ENCODE results near the gene ANK2.

The ANK2 gene

GRCh38 chr4:113049421-113050370 is at the start of gene ANK2:
TSS of gene ANK2 (plus strand) at chr4:113049653. CDS start at chr4:113049729, 76 bp downstream.
- Histone ChIP-seq H4K20me1 (ENCODE audit: insufficient read depth) (no peaks in the 10 kb centered on the region), H3K4me2 (no peak within 1 kb of the TSS), H3K4me3 (IDR thresholded peaks at IDR 0.05; ENCODE audit: insufficient read depth, low read depth, low read length) (no peak within 1 kb of the TSS), H3K9ac (no peak within 1 kb of the TSS), H3K27me3 (ENCODE audit: insufficient read depth, low read depth) (no peaks in the 10 kb centered on the region), H3K4me1 (ENCODE audit: low read depth, poor library complexity, severe bottlenecking) (no peaks in the 10 kb centered on the region), H3K27ac (no peak within 1 kb of the TSS), H2AFZ (ENCODE audit: low read depth) (no peak within 1 kb of the TSS), H3K79me2 (ENCODE audit: insufficient read depth, low read depth) (no peaks in the 10 kb centered on the region), H3K36me3 (ENCODE audit: insufficient read depth) (no peaks in the 10 kb centered on the region)
- TF ChIP-seq, protein P1, sequence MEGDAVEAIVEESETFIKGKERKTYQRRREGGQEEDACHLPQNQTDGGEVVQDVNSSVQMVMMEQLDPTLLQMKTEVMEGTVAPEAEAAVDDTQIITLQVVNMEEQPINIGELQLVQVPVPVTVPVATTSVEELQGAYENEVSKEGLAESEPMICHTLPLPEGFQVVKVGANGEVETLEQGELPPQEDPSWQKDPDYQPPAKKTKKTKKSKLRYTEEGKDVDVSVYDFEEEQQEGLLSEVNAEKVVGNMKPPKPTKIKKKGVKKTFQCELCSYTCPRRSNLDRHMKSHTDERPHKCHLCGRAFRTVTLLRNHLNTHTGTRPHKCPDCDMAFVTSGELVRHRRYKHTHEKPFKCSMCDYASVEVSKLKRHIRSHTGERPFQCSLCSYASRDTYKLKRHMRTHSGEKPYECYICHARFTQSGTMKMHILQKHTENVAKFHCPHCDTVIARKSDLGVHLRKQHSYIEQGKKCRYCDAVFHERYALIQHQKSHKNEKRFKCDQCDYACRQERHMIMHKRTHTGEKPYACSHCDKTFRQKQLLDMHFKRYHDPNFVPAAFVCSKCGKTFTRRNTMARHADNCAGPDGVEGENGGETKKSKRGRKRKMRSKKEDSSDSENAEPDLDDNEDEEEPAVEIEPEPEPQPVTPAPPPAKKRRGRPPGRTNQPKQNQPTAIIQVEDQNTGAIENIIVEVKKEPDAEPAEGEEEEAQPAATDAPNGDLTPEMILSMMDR (conservative IDR thresholded peaks at IDR 0.05; ENCODE audit: low read depth, low read length) = no peak

DNA sequence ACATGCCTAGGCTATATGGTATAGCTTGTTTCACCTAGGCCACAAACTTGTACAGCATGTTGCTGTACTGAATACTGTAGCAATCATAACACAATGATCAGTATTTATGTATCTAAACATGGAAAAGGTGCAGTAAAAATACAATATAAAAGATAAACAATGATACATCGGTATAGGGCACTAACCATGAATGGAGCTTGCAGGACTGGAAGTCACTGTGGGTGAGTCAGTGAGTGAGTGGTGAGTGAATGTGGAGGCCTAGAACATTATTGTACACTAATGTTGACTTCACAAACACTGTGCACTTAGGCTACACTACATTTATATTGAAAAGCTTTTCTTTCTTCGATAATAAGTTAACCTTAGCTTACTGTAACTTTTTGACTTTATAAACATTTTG is 45.6 kb upstream of the ANK2 start:
- H3K4me3 ChIP-seq (IDR thresholded peaks at IDR 0.05; ENCODE audit: insufficient read depth, low read depth, low read length) = no peak overlapping the region
- no peak overlapping the region for H2AFZ ChIP-seq (ENCODE audit: low read depth)
- H4K20me1 ChIP-seq (ENCODE audit: insufficient read depth) = no peaks in the 10 kb centered on the region
- no peak overlapping the region for H3K9ac ChIP-seq
- no peaks in the 10 kb centered on the region for H3K4me1 ChIP-seq (ENCODE audit: low read depth, poor library complexity, severe bottlenecking)
- H3K4me2 ChIP-seq = no peak overlapping the region
- no peak overlapping the region for H3K27ac ChIP-seq
- H3K27me3 ChIP-seq (ENCODE audit: insufficient read depth, low read depth) = no peaks in the 10 kb centered on the region
- TF ChIP-seq, protein P1 (conservative IDR thresholded peaks at IDR 0.05; ENCODE audit: low read depth, low read length) = no peak
- no peaks in the 10 kb centered on the region for H3K36me3 ChIP-seq (ENCODE audit: insufficient read depth)
- no peaks in the 10 kb centered on the region for H3K79me2 ChIP-seq (ENCODE audit: insufficient read depth, low read depth)

DNA sequence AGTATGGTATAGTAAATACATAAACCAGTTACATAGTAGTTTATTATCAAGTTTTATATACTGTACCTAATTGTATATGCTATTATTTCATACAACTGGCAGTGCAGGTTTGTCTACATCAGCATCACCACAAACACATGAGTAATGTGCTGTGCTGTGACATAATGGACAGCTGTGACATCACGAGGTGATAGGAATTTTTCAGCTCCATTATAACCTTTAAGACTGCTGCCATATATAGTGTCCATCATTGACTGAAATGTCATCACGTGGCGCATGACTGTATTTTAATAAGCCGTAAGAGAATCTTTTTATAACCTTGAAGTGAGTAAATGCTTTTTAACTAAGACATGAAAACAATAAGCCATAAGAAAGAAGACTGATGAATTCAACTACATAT is 44.8 kb upstream of the ANK2 start:
- no peaks in the 10 kb centered on the region for H3K27me3 ChIP-seq (ENCODE audit: insufficient read depth, low read depth)
- H3K79me2 ChIP-seq (ENCODE audit: insufficient read depth, low read depth) = no peaks in the 10 kb centered on the region
- H3K27ac ChIP-seq = no peak overlapping the region
- no peak overlapping the region for H3K4me3 ChIP-seq (IDR thresholded peaks at IDR 0.05; ENCODE audit: insufficient read depth, low read depth, low read length)
- no peaks in the 10 kb centered on the region for H3K4me1 ChIP-seq (ENCODE audit: low read depth, poor library complexity, severe bottlenecking)
- no peaks in the 10 kb centered on the region for H4K20me1 ChIP-seq (ENCODE audit: insufficient read depth)
- H3K9ac ChIP-seq = no peak overlapping the region
- H3K36me3 ChIP-seq (ENCODE audit: insufficient read depth) = no peaks in the 10 kb centered on the region
- H2AFZ ChIP-seq (ENCODE audit: low read depth) = no peak overlapping the region
- TF ChIP-seq, protein P1 (conservative IDR thresholded peaks at IDR 0.05; ENCODE audit: low read depth, low read length) = no peak
- H3K4me2 ChIP-seq = no peak overlapping the region

DNA sequence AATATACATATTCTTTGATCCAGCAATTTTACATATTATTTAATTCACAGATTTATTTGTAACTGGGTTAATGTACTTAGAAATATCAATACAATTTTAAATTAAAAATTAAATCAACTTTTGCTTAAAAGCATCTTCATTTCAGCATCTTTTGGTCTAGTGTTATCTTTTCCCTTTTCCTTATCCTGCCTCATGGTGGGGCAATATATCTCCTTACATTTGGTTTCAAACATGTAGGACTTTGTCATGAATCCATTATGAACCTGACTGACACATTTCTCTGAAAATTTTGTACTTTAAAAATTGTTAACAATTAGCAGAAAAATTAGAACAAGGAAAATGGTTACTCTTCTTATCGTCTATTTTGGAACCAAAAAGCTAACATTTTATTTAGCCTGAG is 42.8 kb upstream of the ANK2 start:
- no peaks in the 10 kb centered on the region for H4K20me1 ChIP-seq (ENCODE audit: insufficient read depth)
- no peak overlapping the region for H3K27ac ChIP-seq
- H3K9ac ChIP-seq = no peak overlapping the region
- no peak overlapping the region for H3K4me3 ChIP-seq (IDR thresholded peaks at IDR 0.05; ENCODE audit: insufficient read depth, low read depth, low read length)
- no peak overlapping the region for H2AFZ ChIP-seq (ENCODE audit: low read depth)
- no peaks in the 10 kb centered on the region for H3K4me1 ChIP-seq (ENCODE audit: low read depth, poor library complexity, severe bottlenecking)
- H3K79me2 ChIP-seq (ENCODE audit: insufficient read depth, low read depth) = no peaks in the 10 kb centered on the region
- TF ChIP-seq, protein P1 (conservative IDR thresholded peaks at IDR 0.05; ENCODE audit: low read depth, low read length) = no peak
- H3K4me2 ChIP-seq = no peak overlapping the region
- no peaks in the 10 kb centered on the region for H3K36me3 ChIP-seq (ENCODE audit: insufficient read depth)
- H3K27me3 ChIP-seq (ENCODE audit: insufficient read depth, low read depth) = no peaks in the 10 kb centered on the region
